GM19455 (cell line): ENCODE results near the gene SETX.

Source experiments
- ATAC-seq: cut with Tn5 transposase; IDR thresholded peaks from one replicate; pipeline ENCODE4 v1.9.1; 2021; ENCODE audit not compliant: unreplicated experiment

The SETX gene

DNA sequence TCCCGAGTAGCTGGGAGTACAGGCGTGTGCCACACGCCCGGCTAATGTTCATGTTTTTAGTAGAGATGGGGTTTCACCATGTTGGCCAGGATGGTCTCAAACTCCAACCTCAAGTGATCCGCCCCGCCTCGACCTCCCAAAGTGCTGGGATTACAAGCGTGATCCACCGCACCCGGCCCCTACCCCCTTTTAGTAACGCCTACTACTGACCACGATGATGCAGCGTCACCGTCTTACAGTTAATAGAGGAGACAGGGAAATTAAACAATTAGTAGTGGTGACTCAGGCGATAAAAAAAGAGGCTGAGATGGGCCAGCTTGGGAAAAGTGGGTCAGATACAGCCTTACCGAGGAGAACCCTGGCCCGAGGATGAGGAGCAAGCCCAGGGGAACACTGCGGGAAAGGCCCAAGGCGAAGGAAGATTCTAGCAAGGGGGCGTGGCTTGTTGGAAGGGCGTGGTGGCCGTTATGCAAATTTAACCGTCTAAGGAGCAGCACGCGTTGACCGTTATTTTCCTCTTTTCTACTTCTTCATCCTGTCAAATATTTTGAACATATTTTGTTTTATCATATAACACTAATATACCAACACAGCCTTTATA is 1.6 kb upstream of the SETX start:
- no peak for ATAC-seq

DNA sequence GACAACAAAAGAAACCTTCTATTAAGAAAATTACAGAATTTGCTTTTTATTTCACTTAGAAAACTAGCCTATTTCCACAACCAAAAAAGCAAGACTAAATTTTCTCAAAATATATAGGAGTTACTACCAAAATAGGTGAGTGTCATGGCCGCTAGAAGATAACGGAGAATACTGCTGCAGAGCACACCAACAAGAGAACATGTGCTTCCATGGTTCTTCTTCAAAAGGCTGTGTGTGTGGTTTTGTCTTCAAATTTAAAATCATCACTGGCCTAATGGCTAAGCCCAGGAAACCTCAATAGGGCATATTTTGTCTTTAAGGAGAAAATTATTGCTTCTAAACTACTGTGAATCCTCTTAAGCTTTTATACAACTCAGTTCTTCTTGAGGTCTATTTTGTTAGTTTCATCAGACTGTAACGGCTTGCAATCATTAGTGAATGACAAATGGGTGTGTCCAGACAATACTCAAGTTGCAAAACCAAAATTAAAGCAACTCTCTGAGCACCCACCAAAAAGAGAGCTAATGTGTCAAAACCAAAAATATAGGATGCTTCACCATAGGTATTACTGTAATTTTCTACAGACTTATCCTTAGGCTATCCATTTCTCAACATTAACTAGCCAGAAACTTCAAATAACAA is 3.3 kb downstream of the SETX start:
- no peak for ATAC-seq

DNA sequence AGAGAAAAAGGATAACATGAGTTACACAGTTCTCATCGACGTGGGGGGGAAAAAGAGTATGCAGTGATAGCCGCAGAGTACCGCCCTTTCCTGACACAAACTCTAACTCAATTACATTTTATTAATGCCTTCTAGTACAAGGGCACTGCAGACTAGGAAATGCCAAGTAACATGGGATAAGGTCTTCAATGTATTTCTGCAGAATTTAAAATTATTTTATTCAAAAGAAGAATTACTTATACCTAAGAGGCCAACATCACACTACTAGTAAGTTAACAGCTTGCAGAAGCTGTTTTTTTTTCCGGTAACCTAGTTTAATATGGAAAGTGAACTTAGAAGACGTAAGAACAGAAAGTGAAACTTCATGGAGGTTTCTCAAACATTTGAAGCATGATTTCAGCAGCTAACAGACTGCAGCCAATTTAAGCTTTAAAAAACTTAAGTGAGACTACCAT is 3.9 kb downstream of the SETX start:
- no peak for ATAC-seq

DNA sequence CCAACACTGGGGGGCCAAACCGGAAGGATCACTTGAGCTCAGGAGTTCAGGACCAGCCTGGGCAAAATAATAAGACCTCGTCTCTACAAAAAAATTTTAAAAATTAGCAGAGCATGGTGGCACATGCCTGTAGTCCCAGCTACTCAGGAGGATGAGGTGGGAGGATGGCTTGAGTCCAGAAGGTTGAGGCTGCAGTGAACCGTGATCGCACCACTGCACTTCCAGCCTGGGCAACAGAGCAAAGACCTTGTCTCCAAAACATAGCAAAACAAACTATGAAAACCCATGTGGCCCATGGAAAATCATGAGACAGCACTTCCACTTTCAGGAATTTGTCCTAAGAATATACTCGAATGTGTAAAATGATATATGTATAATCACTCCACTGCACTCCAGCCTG is 6.1 kb downstream of the SETX start:
- no peak for ATAC-seq

DNA sequence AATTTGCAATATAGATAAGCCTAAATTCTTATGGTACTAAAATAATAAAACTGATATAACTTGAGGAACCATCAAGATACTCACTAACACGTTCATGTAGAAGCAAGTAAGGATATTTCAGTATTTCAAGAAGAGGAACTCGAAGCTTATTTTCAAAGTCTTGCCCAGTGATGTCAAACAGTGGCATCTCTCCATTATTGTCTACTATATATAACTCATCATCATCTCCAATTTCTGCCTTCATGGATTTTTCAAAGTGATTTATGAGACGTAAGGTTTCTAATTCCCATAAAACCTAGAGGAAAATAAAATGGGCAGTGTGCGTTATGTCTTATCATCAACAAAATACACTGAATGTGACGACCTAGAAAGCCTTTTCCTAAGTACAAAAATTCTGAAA is 8.6 kb downstream of the SETX start:
- ATAC-seq: no peak

DNA sequence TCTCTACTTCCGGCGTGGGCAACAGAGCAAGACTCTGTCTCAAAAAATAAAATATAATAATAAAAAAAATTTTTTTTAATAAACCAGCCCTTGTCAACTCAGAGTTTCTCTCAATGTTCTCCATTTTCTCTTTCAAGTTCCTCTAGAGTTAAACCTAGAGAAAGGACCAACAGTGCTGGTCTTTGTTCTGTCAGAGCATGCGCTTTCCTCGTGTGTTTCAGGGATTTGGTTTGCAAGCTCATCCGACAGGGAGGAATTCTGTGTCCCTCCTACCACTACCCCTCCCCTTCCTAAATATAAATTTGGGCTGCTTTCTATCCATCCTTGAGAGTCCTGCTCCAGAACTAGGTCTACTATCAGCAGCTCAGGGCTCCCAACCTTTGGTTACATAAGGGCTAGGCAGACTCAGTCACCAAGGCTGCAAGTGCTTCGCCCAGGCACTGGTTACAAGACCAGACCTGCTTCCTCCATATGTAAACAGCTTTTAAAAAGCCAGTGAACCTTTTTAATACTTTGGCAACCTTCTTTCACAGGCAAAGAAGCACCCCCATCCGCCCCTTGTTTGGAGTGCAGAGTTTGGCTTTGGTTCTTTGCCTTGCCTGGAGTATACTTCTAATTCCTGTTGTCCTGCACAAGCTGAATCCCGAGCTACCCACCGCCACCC is 13.5 kb downstream of the SETX start:
- no peak for ATAC-seq

DNA sequence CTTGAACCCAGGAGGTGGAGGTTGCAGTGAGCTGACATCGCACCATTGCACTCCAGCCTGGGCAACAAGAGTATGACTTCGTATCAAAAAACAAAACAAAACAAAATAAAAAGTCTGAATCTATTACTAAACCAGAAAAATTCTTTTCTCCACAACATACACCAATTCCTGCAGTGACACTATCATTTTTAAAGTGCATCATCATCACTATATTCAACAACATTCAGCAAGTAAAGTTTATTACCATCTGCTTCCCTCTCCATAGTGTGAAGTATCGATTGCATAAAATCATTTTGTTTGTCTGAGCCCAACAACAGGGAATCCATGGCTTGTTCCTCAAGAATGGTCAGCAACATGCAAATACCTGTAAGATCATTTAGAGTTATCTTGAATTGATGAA is 20.4 kb downstream of the SETX start:
- no peak for ATAC-seq

DNA sequence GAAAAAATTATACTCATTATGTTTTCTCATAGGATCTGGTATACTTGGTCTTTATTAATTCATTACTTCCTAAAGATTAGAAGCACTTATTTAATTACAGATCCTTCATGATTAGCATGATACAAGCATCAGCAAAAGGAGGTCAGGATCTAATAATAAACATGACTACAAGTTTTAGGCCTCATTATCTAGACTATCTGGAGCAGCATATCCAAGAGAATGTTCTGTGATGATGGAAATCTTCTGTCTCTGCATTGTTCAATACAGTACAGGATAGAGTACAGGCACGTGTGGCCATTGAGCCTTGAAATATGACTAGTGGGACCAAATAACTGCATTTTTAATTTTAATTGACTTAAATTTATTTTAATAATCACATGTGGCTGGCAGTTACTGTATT is 21.2 kb downstream of the SETX start:
- ATAC-seq: no peak

DNA sequence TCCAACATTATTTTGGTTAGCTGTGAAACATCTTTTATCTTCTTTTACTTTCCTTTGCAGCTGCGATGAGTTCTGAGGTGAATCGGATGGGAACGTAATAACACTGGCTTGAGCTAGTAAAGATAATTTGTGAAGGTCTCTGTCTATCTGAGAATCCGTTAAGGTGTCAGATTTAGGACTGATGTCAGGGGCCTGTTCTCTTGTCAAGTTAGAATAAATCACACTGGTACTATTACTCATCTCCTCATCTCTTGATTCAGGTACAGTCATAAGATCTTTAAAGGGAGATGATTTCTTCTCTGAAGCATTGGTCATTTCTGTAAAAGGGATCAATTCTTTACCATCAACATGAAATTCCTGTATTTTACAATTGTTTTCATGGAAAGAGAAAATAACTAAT is 26.2 kb downstream of the SETX start:
- no peak for ATAC-seq

DNA sequence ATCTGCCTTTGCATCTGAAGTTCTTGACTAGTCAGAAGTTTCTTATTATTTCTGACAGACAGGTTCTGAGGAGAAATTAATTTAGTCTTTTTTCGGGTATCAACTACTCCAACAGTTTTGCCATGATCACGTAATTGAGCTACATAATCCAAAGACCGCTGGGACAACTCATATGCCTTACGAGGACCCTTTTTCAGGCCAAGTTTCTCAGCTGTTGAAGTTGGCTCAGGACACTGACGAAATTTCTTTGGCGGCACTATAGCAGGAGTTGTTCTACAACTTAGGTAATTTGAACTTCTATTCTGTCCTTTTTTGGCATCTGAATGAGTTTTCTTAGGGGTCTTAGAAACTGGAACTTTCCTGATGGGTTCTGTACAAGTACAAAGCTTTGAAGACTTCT is 27.2 kb downstream of the SETX start:
- no peak for ATAC-seq

DNA sequence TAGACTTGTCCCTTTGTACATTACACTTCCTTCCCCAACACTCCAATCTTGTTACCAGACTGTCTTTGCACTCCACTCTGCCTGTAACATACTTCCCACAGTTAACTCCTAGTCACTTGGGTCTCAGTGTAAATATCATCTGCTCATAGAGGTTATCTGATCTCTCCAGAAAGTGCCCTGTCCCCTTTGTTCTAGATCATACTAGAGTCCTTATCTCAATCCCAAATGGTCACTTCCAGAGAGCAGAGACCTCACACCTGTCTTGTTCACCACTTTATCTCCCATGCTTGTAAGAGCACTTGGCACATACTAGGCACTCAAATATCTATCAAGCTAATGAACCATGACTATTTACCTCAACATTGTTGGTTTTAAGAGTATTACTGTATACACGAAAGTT is 30.4 kb downstream of the SETX start:
- no peak for ATAC-seq

DNA sequence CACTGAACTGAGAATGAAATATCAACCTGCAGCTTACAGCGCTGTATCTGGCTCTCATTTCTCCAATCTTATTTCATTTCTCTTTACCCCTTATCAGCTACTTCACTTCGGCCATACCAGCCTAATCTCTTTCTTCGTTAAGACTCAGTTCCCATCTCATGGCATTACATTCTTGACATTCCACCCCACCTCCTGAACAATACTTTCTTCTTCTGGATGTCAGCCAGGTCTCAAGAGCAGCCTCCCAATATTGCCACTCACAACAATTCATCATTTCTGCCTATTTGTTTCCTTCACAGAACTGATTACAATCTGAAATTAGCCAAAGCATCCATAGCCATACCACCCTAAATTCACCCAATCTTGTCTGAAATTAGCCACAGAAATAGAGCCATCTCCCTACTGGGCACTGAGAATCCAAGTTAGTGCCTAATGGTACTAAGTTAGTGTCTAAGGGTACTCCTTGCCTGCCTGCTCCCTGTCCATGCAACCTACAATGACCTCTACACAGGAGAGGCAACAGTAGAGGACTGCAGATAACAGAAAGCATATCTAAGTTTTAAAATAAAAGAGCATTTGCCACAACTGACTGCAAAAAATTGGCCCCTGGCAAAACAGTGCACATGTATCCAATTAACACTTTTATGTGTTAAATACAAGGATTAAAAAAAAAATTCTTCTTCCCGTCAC is 35.2 kb downstream of the SETX start:
- ATAC-seq: no peak

DNA sequence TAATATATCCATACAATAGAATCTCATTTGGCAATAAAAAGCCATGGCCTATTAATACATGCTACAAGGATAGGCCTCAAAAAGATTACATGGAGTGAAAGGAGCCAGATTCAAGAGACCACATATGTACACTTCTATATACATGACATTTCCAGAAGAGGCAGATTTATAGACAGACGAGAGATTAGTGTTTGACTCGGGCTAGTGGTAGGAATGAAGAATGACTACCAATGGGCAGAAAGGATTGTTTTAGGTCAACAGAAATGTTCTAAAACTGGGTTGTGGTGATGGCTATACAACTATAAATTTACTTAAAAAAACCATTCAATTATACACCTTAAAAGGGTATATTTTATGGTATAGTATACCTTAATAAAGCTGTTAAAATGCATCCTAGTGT is 41.9 kb downstream of the SETX start:
- ATAC-seq: no peak

DNA sequence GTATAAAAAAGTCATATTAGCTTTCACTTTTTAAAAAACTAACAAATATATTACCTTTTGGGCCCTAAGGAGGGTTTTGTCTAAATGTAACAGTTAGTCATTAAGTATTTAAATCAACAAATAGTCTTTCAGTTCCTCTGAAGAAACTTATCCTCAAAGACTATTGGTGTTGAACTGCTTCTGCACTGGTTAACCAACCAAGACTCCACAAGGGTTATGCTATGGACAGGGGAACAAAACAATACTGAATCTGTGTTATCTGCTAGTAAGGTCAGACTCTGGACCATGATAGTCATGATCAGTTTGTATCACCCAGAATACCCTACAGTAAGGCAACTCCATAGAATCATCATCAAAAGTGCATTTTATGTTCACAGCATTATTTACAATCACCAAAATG is 42.4 kb downstream of the SETX start:
- no peak for ATAC-seq

DNA sequence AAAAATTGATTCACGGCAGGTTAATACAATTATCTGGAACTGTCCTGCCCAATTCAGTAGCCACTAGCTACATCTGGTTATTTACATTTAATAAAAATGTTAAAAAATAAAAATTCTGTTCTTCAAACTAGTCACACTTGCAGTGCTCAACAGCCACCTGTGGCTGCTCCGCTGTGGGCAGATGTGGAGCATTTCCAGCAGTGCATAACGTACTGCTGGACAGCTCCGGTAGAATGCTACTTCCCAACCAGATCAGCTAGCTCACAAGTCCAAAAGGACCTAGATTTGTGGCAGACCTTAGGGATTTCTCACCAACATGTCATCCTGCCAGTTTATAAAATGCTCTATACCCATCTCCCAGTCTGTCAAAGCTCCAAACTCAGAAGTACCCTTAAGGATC is 42.8 kb downstream of the SETX start:
- no peak for ATAC-seq

DNA sequence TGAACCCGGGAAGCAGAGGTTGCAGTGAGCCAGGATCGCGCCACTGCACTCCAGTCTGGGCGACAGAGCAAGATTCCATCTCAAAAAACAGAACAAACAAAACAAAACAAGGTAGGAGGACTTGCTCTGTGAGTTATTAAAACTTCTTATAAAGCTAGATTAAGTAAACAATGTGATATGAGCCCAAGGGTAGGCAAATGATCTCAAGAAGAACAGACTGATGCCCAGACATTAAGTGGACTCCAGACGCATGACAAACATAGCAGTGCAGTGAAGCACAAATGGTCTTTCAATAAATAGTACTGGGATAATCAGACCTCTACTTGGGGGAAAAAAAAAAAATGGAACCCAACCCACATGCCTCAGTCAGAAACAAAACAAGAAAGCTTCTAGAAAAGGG is 45.7 kb downstream of the SETX start:
- ATAC-seq: no peak

DNA sequence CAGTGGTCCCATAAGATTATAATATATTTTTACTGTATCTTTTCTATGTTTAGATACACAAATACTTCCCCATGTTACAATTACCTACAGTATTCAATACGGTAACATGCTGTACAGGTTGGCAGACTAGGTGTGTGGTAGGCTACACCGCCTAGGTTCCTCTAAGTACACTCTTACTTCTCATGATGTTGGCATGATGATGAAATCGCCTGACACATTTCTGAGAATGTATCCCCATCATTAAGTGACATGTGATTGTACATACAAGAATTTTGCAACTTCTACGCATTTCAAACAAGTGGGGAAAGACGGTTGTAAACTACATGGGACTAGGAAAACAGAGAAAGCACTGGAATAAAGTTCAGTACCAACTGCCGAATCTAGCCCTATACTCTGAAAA is 53.3 kb downstream of the SETX start:
- ATAC-seq: no peak

DNA sequence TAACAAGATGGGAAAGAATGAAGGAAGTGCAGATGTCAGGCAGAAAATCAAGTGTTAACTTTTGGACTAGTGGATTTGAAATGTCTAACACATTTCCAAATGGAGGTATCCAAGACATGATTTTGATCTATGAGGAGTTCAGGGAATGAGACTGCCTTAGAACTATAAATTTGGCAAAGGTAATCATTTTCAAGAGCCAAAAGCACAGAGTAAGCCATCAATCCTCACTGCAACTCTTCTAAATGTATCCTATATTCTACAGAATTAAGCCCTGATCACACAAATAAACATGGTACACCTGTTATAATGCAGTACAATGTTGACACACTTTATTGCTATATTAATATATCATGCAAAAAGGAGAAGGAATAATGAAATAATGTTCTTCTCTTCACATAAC is 55.6 kb downstream of the SETX start:
- ATAC-seq: no peak

DNA sequence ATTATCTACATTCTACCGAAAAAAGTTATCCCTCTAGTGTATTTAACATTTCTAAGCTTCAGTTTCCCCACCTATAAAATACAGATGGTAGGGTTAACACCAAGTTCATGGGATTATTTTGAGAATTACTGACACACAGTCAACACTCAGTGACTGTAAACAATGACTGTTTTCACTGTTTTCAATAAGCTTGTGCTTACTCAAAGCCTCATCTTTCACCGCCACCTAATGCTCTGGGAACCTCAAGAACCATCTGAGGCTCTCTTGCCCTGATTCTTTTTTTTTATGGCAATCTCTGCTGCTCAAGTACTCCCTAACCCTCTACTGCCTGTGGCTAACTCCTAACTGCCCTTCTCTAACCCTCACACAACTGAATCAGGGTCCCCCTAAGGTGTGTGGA is 59.6 kb downstream of the SETX start:
- ATAC-seq: no peak

DNA sequence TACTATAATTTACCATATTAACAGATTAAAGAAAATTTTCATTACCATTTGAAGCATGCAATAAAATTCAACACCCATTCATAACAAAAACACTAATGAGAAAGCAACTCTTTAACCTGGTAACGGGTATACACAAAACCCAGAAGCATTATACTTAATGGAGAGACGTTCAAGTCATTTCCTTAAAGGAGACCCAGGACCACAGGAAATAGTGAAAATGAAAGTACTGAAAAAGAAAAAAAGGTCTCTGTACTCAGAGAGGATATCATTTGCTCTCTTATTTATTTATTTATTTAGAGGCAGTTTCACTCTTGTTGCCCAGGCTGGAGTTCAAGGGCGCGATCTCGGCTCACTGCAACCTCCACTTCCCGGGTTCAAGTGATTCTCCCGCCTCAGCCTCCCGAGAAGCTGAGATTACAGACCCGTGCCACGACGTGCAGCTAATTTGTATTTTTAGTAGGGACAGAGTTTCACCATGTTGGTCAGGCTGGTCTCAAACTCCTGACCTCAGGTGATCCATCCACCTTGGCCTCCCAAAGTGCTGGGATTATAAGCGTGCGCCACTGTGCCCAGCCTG is 61.6 kb downstream of the SETX start:
- ATAC-seq: no peak

DNA sequence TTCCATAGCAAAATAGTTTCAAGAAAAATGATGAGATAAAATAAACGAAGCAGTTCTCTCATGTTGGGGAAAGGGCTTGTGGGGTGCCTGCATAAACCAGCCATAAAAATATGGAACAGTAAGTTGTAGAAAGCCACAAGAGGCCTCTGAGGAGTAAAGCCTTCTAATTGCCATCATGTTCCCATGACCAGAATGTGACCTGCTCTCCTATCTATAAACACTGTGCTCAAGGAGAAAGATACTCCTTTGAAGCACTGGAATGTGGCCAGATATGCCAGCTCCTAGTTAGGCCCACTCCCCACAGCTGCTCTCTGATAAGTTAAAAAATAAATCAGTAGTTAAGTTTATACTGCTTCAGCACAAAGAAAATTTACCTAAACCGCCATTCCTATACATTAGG is 65.8 kb downstream of the SETX start:
- no peak for ATAC-seq

DNA sequence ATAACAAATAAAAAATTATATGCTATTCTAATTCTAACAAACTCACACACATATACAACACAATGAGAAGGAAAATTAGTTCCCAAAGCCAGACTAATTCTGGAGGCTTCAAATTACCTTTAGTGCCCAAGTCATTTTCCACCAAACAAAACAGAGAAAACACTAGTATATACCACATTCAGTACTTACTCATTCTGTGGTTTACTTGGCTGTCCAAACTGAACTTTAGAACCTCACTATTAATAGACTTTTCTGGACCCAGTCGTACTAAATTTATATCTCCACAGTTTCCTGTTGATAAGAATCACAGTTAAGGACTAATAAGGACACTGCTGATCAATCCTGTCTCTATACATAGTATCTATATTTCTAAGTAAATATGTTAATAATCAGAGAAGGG is 66.4 kb downstream of the SETX start:
- ATAC-seq: no peak
